Stimulated activated CD8-positive, alpha-beta memory T cell treated with anti-CD3 and anti-CD28 coated beads, Interleukin-2, amount 100 ng/mL, for 1 hour (primary cell): ENCODE results near the gene GAB1.

ENCODE experiments used
- DNase-seq, 2 donors: peaks; one replicate each; pipeline ENCODE4 v3.0.0-alpha.2; 2020; ENCODE audit warnings: low read depth in 2 of 2

Gene GAB1

DNA sequence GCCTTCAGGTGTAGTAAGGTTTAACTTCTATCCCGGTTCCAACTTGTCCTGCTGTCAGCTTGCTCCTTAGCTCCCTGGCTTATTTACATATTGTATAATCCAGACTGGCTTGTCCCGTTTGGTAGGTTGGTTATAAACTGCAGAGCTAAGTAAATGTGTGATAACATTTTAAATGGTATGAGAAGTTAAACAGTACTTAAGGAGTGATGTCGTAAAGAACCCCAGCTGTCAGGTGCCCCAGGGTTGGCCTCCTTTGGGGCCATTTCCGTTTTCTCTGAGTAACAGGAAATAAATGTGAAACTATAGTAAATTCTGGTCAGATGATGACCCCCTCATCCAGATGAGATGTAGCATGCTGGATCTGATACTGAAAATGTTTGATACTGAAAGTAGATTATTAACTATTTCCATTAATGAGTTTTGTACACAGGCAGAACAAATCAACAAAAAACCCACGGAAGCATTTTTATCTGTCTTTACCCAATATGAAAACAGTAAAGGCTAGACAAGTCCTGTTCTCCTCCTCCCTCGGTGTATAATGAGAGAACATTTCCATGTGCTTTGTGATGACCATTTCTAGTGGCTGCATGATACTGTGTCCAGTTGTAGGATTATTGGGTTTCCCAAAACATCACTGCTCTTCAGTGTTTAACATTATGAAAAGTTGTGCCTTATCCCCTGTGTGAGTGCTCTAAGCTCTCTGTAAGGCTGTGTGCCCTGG, 22.4 kb downstream of the GAB1 start:
- no peak for DNase-seq

DNA sequence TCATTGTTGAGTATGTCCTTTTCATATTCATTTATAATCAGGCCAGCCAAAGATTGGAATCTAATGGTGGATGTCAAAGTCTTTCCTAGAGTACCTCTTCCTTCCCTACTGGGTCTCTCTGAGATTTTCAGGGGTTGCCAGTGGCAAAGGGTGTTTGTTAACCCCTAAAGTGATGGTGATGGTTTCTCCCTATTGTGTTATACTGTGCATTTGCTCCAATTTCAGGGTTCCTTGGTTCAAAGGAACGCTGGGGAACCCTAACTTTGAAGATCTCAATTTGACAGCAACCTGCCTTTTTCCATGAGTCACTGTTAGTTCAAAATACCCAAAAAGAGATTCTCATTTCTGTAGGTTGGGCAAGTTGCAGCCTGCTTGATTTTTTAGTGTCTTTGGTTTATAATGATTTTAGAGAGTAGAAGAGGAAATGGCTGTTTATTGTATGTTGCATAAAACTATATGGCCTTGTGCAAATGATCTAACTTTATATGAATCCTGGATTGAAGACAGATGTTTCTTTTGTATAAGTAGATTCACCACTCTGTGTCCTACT, 23.0 kb downstream of the GAB1 start:
- no peak for DNase-seq

- no peak for DNase-seq
Observed at GRCh38 chr4:143360838-143361625, 24.4 kb downstream of the GAB1 start.

DNA sequence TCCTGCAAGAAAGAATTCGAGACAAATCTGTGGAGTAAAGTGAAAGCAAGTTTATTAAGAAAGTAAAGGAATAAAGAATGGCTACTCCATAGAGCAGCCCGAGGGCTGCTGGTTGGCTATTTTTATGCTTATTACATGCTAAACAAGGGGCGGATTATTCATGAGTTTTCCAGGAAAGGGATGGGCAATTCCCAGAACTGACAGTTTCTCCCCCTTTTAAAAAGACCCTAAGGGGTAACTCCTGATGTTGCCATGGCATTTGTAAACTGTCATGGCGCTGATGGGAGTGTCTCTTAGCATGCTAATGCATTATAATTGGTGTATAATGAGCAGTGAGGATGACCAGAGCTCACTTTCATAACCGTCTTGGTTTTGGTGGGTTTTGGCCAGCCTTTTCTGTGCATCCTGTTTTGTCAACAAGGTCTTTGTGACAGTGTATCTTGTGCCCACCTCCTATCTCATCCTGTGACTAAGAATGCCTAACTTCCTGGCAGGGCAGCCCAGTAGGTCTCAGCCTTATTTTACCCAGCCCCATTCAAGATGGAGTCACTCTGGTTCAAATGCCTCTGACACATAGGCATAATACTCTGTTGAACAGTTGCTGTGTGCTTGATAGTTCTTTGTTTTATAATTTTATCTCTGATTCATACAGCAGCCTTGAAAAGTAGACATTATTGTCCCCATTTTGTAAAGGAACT, 25.8 kb downstream of the GAB1 start:
- DNase-seq: no peak

- no peak for DNase-seq
Observed at GRCh38 chr4:143363332-143363731, 26.7 kb downstream of the GAB1 start.

DNA sequence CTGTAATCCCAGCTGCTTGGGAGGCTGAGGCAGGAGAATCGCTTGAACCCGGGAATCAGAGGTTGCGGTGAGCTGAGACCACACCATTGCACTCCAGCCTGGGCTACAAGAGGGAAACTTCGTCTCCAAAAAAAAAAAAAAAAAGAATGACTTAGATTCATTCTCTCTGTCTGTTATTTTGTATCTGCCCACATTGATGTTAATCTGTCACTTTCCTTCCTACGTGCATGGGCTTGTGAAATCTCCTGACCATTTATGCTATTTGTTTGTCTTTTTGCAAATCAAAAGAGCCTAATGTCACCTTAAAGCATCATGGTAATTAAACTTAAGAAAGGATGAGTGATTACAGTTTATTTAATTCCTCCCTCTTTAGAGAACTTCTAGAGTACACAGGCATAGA, 27.4 kb downstream of the GAB1 start:
- DNase-seq: no peak

- no peak for DNase-seq
Observed at GRCh38 chr4:143367863-143368262, 31.2 kb downstream of the GAB1 start.

- DNase-seq: no peak
Observed at GRCh38 chr4:143369552-143369951, 32.9 kb downstream of the GAB1 start.

- DNase-seq: no peak
Observed at GRCh38 chr4:143372093-143372915, 35.6 kb downstream of the GAB1 start.

DNA sequence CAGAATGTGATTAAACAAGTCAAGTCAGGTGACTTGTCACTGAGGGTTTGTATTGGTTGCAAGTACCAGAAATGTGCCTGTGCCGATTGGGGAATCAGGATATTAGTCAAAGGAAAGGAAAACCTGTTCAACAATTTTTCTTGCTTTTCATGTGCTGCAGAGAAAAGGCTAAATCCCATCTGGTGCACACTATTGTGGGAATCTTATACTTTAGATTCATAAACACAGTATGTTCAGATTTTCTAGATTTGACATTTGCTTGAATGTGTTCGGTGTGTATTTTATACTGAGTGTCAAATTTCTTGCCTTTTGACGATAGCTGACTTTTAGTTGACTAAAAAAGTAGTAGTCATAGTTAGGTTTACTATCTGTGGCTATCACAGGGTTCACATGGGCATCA, 37.6 kb downstream of the GAB1 start:
- no peak for DNase-seq

- DNase-seq: no peak
Observed at GRCh38 chr4:143374771-143375170, 38.1 kb downstream of the GAB1 start.

DNA sequence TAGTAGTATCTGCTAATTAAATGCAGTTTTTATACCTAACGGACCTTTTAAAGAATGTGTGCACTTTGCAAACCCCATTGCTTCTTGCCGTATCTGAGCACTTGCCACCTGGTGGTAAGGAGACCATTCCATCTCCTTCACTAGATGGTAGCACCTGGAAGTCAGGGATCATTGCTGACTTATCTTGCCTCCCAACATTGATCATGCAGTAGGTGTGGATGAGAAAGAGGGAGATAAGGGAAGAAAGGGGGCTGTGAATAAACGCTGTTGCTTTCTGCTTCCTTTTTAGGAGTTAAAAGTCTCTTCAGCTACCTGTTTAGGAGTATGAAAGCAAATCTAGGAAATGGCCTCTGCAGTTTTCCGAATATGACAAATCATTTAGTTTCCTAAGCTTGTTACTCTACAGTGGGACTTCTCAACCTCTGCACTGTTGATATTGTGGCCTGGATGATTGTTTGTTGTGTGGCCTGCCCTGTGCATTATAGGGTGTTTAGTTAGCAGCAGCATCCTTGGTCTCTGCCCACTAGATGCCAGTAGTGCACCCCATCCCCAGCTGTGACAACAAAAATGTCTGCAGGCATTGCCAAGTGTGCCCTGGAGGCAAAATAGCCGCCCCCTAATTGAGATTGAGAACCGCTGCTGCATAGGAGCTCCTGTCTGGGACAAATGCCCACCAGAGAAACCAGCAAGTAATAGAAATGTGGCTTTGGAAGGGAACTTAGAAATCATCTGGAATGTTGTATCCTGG, 38.8 kb downstream of the GAB1 start:
- DNase-seq: no peak

- no peak for DNase-seq
Observed at GRCh38 chr4:143377611-143378099, 41.0 kb downstream of the GAB1 start.

DNA sequence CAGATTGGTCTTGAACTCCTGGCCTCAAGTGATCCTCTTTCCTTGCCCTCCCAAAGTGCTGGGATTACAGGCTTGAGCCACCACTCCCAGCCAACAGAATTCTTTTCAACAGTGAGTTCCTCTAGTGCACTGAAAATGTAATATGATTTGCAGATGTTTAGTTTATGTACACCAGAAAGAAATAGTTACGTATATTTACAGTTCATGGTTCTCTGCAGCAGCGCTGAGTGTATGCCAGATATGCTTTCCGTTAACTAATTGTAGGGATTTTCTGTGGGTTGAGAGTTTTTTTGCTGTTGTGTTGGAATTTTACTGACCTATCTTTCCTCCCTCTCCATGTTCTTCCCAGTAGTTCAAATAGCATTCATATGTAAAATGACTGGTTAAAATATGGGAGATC, 44.0 kb downstream of the GAB1 start:
- DNase-seq: no peak

DNA sequence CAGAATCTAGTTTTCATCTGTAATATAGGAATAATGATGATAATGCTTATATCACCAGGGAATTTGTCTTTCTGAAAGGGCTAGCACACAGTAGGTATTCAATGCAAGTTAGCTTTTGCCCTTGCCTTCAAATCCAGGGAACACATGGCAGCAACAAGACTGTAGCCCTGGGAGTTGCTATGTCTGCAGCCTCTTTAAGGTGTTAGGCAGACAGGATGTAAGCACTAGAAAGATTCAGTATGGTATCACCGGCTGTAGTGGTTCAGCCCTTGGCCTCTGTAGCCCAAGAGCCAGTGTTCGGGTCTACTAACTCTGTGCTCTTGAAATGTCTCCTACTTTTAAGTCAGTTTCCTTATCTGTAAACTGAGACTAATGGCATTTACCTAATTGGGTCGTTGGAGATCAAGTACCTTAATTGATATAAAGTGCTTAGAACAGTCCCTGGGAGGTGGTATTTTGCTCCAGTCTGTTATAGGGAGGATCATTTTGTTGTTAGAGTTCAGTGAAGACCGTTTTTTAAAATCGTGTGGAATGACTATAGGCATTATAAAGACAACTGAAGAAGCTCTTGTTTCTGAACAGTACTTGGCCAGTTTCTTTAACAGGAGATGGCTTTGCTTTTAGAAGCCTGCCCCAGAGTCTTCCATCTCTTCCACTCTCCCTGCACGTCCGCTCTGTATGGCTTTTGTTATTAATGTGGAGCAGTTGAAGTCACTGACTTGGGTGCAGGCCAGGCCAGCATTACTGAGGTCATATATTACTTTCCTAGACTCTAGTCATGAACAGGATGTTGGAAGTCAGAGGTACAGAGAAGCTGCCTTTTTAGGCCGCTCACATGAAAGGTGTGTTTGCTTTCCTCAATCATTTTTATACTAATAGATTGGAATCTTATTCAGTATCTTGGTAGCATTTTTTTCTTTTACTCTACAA, 44.8 kb downstream of the GAB1 start:
- no peak for DNase-seq

DNA sequence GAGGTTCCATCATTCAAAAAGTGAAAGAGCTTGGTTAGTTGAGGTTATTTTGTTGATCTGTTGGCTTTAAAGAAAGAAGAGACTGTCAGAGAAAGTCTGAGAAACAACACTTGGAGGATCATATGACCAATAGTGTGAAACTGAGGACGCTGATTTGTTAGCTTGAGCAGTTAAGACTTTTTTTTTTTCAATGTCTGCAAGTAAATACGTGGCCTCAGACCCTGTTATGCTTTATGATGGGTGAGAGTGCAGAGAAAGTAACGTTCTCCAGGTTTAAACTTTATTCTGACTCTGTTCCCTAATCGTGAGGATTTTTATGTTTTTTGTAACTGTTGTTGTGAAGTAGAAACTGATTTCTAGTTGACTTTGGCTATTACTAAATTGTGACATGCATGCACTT, 45.9 kb downstream of the GAB1 start:
- DNase-seq: no peak

DNA sequence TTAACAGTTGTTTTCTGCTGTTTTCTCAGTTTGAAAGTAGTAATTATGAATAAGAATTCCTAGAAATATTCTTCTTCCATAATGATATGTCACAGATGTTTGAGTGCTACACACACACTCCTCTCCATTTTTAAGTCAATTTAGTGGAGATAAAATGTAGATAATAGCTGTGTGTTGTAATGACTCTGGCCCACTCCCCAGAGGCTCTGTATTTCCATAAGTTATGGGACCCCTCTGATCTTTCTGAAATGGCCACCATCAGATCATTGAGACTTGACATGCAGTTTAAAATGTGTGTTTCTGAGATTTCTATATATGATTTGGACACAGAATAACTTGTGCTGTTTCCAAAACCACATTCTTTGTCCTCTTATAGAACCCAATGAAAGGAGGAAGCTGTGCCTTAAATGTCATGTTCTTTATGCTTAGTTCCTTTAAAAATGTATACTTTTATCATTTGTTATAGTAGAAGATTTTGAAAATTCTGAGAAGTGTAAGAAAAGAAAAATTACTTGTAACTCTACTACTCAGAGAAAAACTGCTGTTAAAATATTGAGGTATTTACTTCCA, 46.4 kb downstream of the GAB1 start:
- no peak for DNase-seq

DNA sequence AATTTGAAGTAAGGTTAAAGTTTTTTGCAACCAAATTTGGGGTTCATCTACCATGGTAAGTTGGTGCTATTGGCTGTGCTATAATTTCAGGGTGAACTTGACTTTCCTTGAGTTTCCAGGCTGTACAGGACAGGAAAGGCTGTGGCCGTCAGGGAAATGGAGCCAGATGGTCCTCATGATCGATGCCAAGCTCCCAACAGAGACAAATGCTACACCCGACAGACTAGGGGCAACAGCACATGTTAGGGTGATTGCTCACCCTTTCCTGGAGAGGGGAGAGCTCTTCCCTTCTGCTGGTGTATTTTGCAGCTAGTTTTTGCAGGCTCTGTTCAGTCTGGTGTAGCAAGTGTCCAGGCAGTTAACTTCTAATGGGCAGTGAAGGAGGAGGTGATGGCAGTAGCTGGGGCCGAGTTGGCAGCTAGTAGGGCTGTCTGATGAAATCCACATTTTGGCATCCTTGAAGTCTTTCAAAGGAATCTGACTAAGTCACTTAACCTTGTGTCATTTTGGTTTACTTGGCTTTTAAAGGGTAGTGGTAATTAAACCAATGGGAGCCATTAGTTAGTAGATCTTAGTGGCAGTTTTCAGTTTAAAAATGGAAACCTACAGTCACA, 47.8 kb downstream of the GAB1 start:
- no peak for DNase-seq

GRCh38 chr4:143386812-143387211, 50.1 kb downstream of the GAB1 start:
- DNase-seq: no peak
